ENCODE measurements around the gene MCTP2. TPM values are rescaled to one million over a fixed set of nuclear protein-coding genes. Genes with fewer than 3 reads are reported as not detected.
"Not testable (repeated sequence)": the region's sequence is repeated elsewhere in the genome, so short reads cannot be mapped to it uniquely, and the experiment has no call there.

MCTP2 gene
- total and polyA plus RNA-seq, 2 experiments from 2014 or later: 8.1 to 23.3 TPM

- Histone ChIP-seq H3K36me3 (replicated peaks; ENCODE audit: insufficient read depth, low read depth) (no peaks in the 10 kb centered on the region), H3K4me1 (ENCODE audit: insufficient read depth) (peaks cover 8% of the 10 kb centered on the region), H4K20me1 (ENCODE audit: insufficient read depth, poor library complexity, severe bottlenecking) (no peaks in the 10 kb centered on the region), H3K9me2 (replicated peaks; ENCODE audit: insufficient read depth) (no peaks in the 10 kb centered on the region), H3K27ac (no peak overlapping the region), H3K27me3 (no peaks in the 10 kb centered on the region), H3K4me2 (no peak overlapping the region), H3K79me2 (peaks cover 54% of the 10 kb centered on the region), H2AFZ (no peak overlapping the region), H3K9me3 (ENCODE audit: low read depth) (no peaks in the 10 kb centered on the region), H3K4me3 (no peak overlapping the region)
- WGBS (ENCODE audit: low lambda C conversion rate, missing lambda C conversion rate): 87% methylated on average over 4 of the region's 4 CpGs
- TF ChIP-seq EZH2phosphoT487 (IDR thresholded peaks at IDR 0.05; ENCODE audit: low read depth, severe bottlenecking, unreplicated experiment) (no peak), CTCF (IDR thresholded peaks at IDR 0.05; ENCODE audit: poor library complexity) (no peak), EZH2 (IDR thresholded peaks at IDR 0.05; ENCODE audit: borderline replicate concordance) (no peak)
- no peak for DNase-seq (ENCODE audit: low spot score)
These were observed 7.3 kb downstream of the MCTP2 start for GRCh38 chr15:94238539-94239118.

GRCh38 chr15:94239474-94239873, 8.1 kb downstream of the MCTP2 start:
- H3K36me3 ChIP-seq (replicated peaks; ENCODE audit: insufficient read depth, low read depth): no peaks in the 10 kb centered on the region
- H3K27ac ChIP-seq: peak overlapping the region; percentile 34
- H4K20me1 ChIP-seq (ENCODE audit: insufficient read depth, poor library complexity, severe bottlenecking): no peaks in the 10 kb centered on the region
- H3K9me2 ChIP-seq (replicated peaks; ENCODE audit: insufficient read depth): no peaks in the 10 kb centered on the region
- 44% methylated on average over 2 of the region's 2 CpGs for WGBS (ENCODE audit: low lambda C conversion rate, missing lambda C conversion rate)
- no peaks in the 10 kb centered on the region for H3K9me3 ChIP-seq (ENCODE audit: low read depth)
- H3K4me1 ChIP-seq (ENCODE audit: insufficient read depth): peaks cover 8% of the 10 kb centered on the region
- H3K4me2 ChIP-seq: no peak overlapping the region
- no peak for TF ChIP-seq CTCF (IDR thresholded peaks at IDR 0.05; ENCODE audit: poor library complexity)
- H3K4me3 ChIP-seq: no peak overlapping the region
- H3K27me3 ChIP-seq: no peaks in the 10 kb centered on the region
- no peak for DNase-seq (ENCODE audit: low spot score)
- H2AFZ ChIP-seq: no peak overlapping the region
- peaks cover 51% of the 10 kb centered on the region for H3K79me2 ChIP-seq

GRCh38 chr15:94240480-94240879, 9.1 kb downstream of the MCTP2 start:
- no peak for DNase-seq (ENCODE audit: low spot score)
- Histone ChIP-seq H3K36me3 (replicated peaks; ENCODE audit: insufficient read depth, low read depth) (no peaks in the 10 kb centered on the region), H3K79me2 (peaks cover 46% of the 10 kb centered on the region), H3K4me2 (no peak overlapping the region), H3K9me2 (replicated peaks; ENCODE audit: insufficient read depth) (no peaks in the 10 kb centered on the region), H3K4me3 (no peak overlapping the region), H3K9me3 (ENCODE audit: low read depth) (no peaks in the 10 kb centered on the region), H4K20me1 (ENCODE audit: insufficient read depth, poor library complexity, severe bottlenecking) (no peaks in the 10 kb centered on the region), H2AFZ (no peak overlapping the region), H3K27me3 (no peaks in the 10 kb centered on the region), H3K4me1 (ENCODE audit: insufficient read depth) (peaks cover 8% of the 10 kb centered on the region), H3K27ac (peak overlapping the region; percentile 34)
- 59% methylated on average over 2 of the region's 2 CpGs for WGBS (ENCODE audit: low lambda C conversion rate, missing lambda C conversion rate)
- TF ChIP-seq EZH2 (IDR thresholded peaks at IDR 0.05; ENCODE audit: borderline replicate concordance): no peak
- no peak for TF ChIP-seq EZH2phosphoT487 (IDR thresholded peaks at IDR 0.05; ENCODE audit: low read depth, severe bottlenecking, unreplicated experiment)
- TF ChIP-seq CTCF (IDR thresholded peaks at IDR 0.05; ENCODE audit: poor library complexity): no peak

DNA sequence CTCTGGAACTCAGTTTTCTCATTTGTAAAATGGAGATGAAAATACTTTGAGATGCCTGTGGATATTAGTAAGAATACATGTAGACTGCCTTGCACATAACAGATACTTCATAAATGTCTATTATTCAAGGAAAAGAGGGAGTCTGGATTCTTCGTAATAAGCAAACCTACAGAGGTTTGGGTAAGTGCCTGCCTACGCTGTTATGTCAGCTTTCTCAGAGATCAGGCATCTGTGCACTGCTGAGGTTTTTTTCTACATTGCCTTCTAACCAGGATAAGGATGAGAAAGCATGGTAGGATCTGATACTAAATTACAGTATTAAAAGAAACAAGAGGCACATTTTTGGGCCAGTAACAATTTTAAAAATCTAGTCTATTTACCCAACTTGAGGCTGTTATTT, 10.9 kb downstream of the MCTP2 start:
- WGBS (ENCODE audit: low lambda C conversion rate, missing lambda C conversion rate): 89% methylated on average over 2 of the region's 2 CpGs
- no peak overlapping the region for H3K27ac ChIP-seq
- H3K4me3 ChIP-seq: no peak overlapping the region
- DNase-seq (ENCODE audit: low spot score): no peak
- no peaks in the 10 kb centered on the region for H3K27me3 ChIP-seq
- peaks cover 48% of the 10 kb centered on the region for H3K79me2 ChIP-seq
- peaks cover 8% of the 10 kb centered on the region for H3K4me1 ChIP-seq (ENCODE audit: insufficient read depth)
- no peaks in the 10 kb centered on the region for H3K36me3 ChIP-seq (replicated peaks; ENCODE audit: insufficient read depth, low read depth)
- H3K4me2 ChIP-seq: no peak overlapping the region
- no peaks in the 10 kb centered on the region for H3K9me3 ChIP-seq (ENCODE audit: low read depth)
- no peaks in the 10 kb centered on the region for H3K9me2 ChIP-seq (replicated peaks; ENCODE audit: insufficient read depth)
- TF ChIP-seq CTCF (IDR thresholded peaks at IDR 0.05; ENCODE audit: poor library complexity) (no peak), EZH2 (IDR thresholded peaks at IDR 0.05; ENCODE audit: borderline replicate concordance) (no peak), EZH2phosphoT487 (IDR thresholded peaks at IDR 0.05; ENCODE audit: low read depth, severe bottlenecking, unreplicated experiment) (no peak)
- no peak overlapping the region for H2AFZ ChIP-seq
- no peaks in the 10 kb centered on the region for H4K20me1 ChIP-seq (ENCODE audit: insufficient read depth, poor library complexity, severe bottlenecking)

- H3K9me2 ChIP-seq (replicated peaks; ENCODE audit: insufficient read depth); H3K9me3 ChIP-seq (ENCODE audit: low read depth); H3K4me2 ChIP-seq; H4K20me1 ChIP-seq (ENCODE audit: insufficient read depth, poor library complexity, severe bottlenecking); DNase-seq (ENCODE audit: low spot score); H3K27ac ChIP-seq; H3K4me3 ChIP-seq; H3K4me1 ChIP-seq (ENCODE audit: insufficient read depth); H3K36me3 ChIP-seq (replicated peaks; ENCODE audit: insufficient read depth, low read depth); H2AFZ ChIP-seq; H3K27me3 ChIP-seq: not testable (repeated sequence)
- WGBS (ENCODE audit: low lambda C conversion rate, missing lambda C conversion rate): 97% methylated on average over 22 of the region's 33 CpGs
- H3K79me2 ChIP-seq: peaks cover 44% of the 10 kb centered on the region
These were observed 11.6 kb downstream of the MCTP2 start for GRCh38 chr15:94243003-94243402.
